Neuronal stem cell (in vitro differentiated cells): ENCODE data around the gene ADD3.

Experiments used
- DNase-seq: peaks from one replicate; pipeline ENCODE4 v3.0.0-alpha.2; 2013; ENCODE audit warnings: low spot score
- H2AFZ ChIP-seq: one replicate; pipeline ENCODE4 v1.6.1; 2013; ENCODE audit warnings: mild to moderate bottlenecking, low read length, inconsistent platforms
- H2AK5ac ChIP-seq: 2 replicates; pipeline ENCODE4 v1.6.1; 2013; ENCODE audit warnings: low read depth, mild to moderate bottlenecking, inconsistent platforms, low read length, moderate library complexity, mixed read lengths
- H2BK120ac ChIP-seq: 2 replicates; pipeline ENCODE4 v1.6.1; 2013; ENCODE audit warnings: low read depth, mild to moderate bottlenecking, inconsistent platforms, low read length, moderate library complexity, mixed read lengths
- H2BK12ac ChIP-seq: one replicate; pipeline ENCODE4 v1.6.1; 2013; ENCODE audit warnings: low read length, inconsistent platforms
- H2BK15ac ChIP-seq: 2 replicates; pipeline ENCODE4 v1.6.1; 2013; ENCODE audit warnings: mild to moderate bottlenecking, low read length, inconsistent platforms, mixed read lengths
- H2BK5ac ChIP-seq: one replicate; pipeline ENCODE4 v1.6.1; 2013; ENCODE audit warnings: inconsistent platforms, mild to moderate bottlenecking, low read length, moderate library complexity
- H3K14ac ChIP-seq: one replicate; pipeline ENCODE4 v1.6.1; 2013; ENCODE audit warnings: low read length, inconsistent platforms
- H3K18ac ChIP-seq: 2 replicates; pipeline ENCODE4 v1.6.1; 2013; ENCODE audit warnings: low read length, inconsistent platforms
- H3K23ac ChIP-seq: 2 replicates; pipeline ENCODE4 v1.6.1; 2013; ENCODE audit warnings: low read depth, mild to moderate bottlenecking, mixed read lengths, low read length, inconsistent platforms; ENCODE audit not compliant: poor library complexity
- H3K27ac ChIP-seq: replicated peaks from 3 replicates; pipeline ENCODE4 v1.5.1; 2013; ENCODE audit warnings: low read length, inconsistent platforms
- H3K27me3 ChIP-seq, 3 experiments: 2 replicates each; pipeline ENCODE4 v1.6.1; 2013; ENCODE audit warnings: low read length in 3 of 3, mild to moderate bottlenecking in 2 of 3, inconsistent platforms in 1 of 3, low read depth in 1 of 3, mixed read lengths in 1 of 3, moderate library complexity in 1 of 3; ENCODE audit not compliant: control insufficient read depth in 3 of 3, insufficient read depth in 3 of 3
- H3K36me3 ChIP-seq, 2 donors: replicated peaks in 1 of 2; 2 replicates each; pipeline ENCODE4 v1.6.1; 2013; ENCODE audit warnings: low read length in 2 of 2; ENCODE audit not compliant: control insufficient read depth in 2 of 2, insufficient read depth in 2 of 2
- H3K4ac ChIP-seq: 2 replicates; pipeline ENCODE4 v1.6.1; 2013; ENCODE audit warnings: inconsistent platforms, mild to moderate bottlenecking, low read length, moderate library complexity
- H3K4me1 ChIP-seq, 2 donors: 1 replicate in 1 of 2; 2 replicates in 1 of 2; pipeline ENCODE4 v1.6.1; 2013; ENCODE audit warnings: low read length in 2 of 2, low read depth in 1 of 2; ENCODE audit not compliant: control insufficient read depth in 2 of 2, insufficient read depth in 1 of 2
- H3K4me2 ChIP-seq: one replicate; pipeline ENCODE4 v1.6.1; 2013; ENCODE audit warnings: mild to moderate bottlenecking, low read length, inconsistent platforms; ENCODE audit not compliant: insufficient read depth, poor library complexity, severe bottlenecking
- H3K4me3 ChIP-seq, 2 donors: 2 replicates each; pipeline ENCODE4 v1.5.1; 2013; ENCODE audit warnings: low read length in 2 of 2, mild to moderate bottlenecking in 2 of 2, inconsistent platforms in 1 of 2, moderate library complexity in 1 of 2
- H3K79me1 ChIP-seq: one replicate; pipeline ENCODE4 v1.6.1; 2013; ENCODE audit warnings: low read depth, mild to moderate bottlenecking, inconsistent platforms, low read length, moderate library complexity
- H3K9ac ChIP-seq: one replicate; pipeline ENCODE4 v1.6.1; 2013; ENCODE audit warnings: mild to moderate bottlenecking, low read depth, low read length, inconsistent platforms; ENCODE audit not compliant: poor library complexity
- H3K9me3 ChIP-seq, 2 donors: replicated peaks in 1 of 2; 2 replicates each; pipeline versions ENCODE3 to v1.6.1; 2013; ENCODE audit warnings: low read length in 2 of 2, mild to moderate bottlenecking in 2 of 2, inconsistent platforms in 1 of 2, low read depth in 1 of 2, mixed read lengths in 1 of 2, moderate library complexity in 1 of 2; ENCODE audit not compliant: control insufficient read depth in 2 of 2, insufficient read depth in 1 of 2
- H4K8ac ChIP-seq: one replicate; pipeline ENCODE4 v1.6.1; 2013; ENCODE audit warnings: low read depth, mild to moderate bottlenecking, inconsistent platforms, low read length, moderate library complexity
- H4K91ac ChIP-seq: one replicate; pipeline ENCODE4 v1.6.1; 2013; ENCODE audit warnings: low read length, low read depth, mild to moderate bottlenecking, inconsistent platforms; ENCODE audit not compliant: poor library complexity
- WGBS, 2 donors: extraction: QIAGEN DNeasy Blood & Tissue Kit; methylation state at CpG; one replicate each; pipeline ENCODE4 v1.1.7; 2013; ENCODE audit warnings: missing lambda C conversion rate in 2 of 2, mixed read lengths in 1 of 2; ENCODE audit not compliant: insufficient read length in 2 of 2, insufficient replicate concordance in 1 of 2; ENCODE audit errors: extremely low coverage in 2 of 2; 5-methylcytosine and 5-hydroxymethylcytosine counted together

ADD3 gene

DNA sequence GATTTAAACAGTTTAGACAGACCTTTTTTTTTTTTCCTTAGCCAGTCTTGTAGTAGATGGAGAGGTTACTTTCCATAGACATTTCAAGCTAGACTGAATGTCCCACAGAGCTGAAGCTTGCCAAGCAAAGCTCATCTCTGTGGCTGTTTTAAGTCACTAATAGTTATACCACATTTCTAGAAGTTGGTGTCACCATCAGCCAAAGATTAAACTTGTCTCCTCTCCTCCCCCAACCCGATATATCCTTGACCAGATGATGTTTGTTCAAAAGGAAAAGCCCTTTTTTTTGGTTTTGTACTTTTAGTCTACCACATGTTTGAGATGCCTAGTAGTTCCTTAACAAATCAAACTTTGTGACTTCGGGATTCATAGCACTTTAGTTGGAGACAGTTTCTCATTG, 66.1 kb downstream of the ADD3 start:
- no CpG with 5 or more reads among the region's 2 CpGs for WGBS, 2 donors
- Histone ChIP-seq H3K4ac (no peak overlapping the region), H2BK12ac (no peak overlapping the region), H3K9ac (no peak overlapping the region), H3K4me3 (no peak overlapping the region), H3K9me3 (no peaks in the 10 kb centered on the region), H3K79me1 (peaks cover under 1% of the 10 kb centered on the region), H2AFZ (no peak overlapping the region), H3K4me2 (no peak overlapping the region), H3K4me1 (peaks cover 8 to 32% of the 10 kb centered on the region in 2 donors), H3K14ac (no peak overlapping the region), H3K18ac (no peak overlapping the region), H3K27ac (no peak overlapping the region), H3K36me3 (no peaks in the 10 kb centered on the region), H4K91ac (no peak overlapping the region), H2BK120ac (no peak overlapping the region), H3K23ac (no peak overlapping the region), H2BK5ac (no peak overlapping the region), H4K8ac (no peak overlapping the region), H3K27me3 (no peaks in the 10 kb centered on the region), H2AK5ac (no peak overlapping the region), H2BK15ac (no peak overlapping the region)
- no peak for DNase-seq

DNA sequence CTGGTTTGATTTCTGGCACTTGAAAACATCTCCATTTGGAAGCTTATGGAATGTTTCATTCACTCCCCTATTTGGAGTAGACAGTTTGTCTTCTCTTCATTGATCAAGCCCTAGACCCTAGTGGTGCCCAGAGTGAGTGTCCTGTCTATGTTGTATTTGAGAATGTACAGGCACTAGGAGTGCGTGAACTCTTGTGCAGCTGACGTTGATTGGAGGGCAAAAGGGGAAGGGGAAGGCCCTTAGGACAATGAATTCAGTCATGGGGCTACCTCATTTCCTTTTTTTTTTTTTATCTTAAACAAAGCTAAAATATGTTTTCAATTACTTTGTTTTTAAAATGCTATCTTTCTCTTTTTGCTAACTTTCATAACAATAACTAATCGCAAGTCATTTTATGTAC, 66.5 kb downstream of the ADD3 start:
- Histone ChIP-seq H3K79me1 (no peaks in the 10 kb centered on the region), H3K9me3 (no peaks in the 10 kb centered on the region), H2BK120ac (no peak overlapping the region), H3K18ac (no peak overlapping the region), H2BK5ac (no peak overlapping the region), H2BK12ac (no peak overlapping the region), H4K91ac (no peak overlapping the region), H3K4ac (no peak overlapping the region), H3K27me3 (no peaks in the 10 kb centered on the region), H3K23ac (no peak overlapping the region), H3K36me3 (no peaks in the 10 kb centered on the region), H3K9ac (no peak overlapping the region), H2BK15ac (no peak overlapping the region), H2AFZ (no peak overlapping the region), H3K14ac (no peak overlapping the region), H3K4me3 (no peak overlapping the region), H3K27ac (no peak overlapping the region), H4K8ac (no peak overlapping the region), H3K4me1 (peaks cover 8 to 32% of the 10 kb centered on the region in 2 donors), H2AK5ac (no peak overlapping the region), H3K4me2 (no peak overlapping the region)
- no peak for DNase-seq
- WGBS, 2 donors: no CpG with 5 or more reads among the region's 3 CpGs

DNA sequence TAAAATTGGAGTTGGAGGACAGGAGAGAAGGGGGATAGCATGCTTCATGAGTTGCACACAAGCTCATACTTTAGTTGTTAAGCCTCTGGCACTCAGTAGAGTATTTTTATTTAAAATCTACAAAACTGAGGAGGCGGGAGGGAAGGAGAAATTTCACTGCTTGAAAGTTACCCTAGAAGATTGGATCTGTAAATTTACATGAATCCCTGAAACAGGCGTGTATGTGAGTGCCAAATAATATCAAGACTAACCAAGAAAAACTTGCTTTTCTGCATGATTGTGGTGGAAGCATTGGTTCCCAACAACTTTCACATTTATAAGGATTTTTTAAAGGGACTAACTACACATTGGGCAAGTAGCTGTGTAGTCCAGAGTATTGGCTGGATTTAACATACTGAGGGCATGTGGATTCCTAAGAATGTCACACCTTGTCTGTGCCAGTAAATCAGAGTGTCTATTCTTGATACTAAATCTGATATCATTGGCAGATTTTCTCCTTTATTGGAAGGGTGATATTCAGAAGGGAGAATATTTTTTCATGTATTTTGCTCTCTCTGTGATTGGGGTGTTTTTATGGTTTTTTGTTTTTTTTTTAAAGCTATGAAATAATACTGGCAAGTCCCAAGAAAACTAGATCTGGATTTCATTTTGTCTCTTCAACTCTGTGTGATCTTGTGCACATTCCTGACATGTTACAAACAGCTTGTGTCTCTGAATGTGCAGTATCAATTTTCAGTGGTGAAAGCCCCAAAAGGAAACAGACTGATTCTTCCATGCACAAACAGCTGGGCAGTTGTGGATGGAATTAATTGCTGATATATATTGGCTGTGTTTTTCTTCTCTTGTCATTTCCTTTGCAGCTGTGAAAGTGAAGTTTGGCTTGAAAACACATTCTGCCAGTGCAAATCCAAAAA, 67.2 kb downstream of the ADD3 start:
- Histone ChIP-seq H3K36me3 (no peaks in the 10 kb centered on the region), H3K18ac (no peak overlapping the region), H2BK5ac (no peak overlapping the region), H3K4me3 (no peak overlapping the region), H2AK5ac (no peak overlapping the region), H3K4ac (no peak overlapping the region), H2BK12ac (no peak overlapping the region), H3K23ac (no peak overlapping the region), H2AFZ (no peak overlapping the region), H3K27me3 (no peaks in the 10 kb centered on the region), H3K4me1 (peaks cover 8 to 32% of the 10 kb centered on the region in 2 donors), H2BK15ac (no peak overlapping the region), H4K8ac (no peak overlapping the region), H3K27ac (no peak overlapping the region), H3K9me3 (no peaks in the 10 kb centered on the region), H3K9ac (no peak overlapping the region), H3K4me2 (no peak overlapping the region), H2BK120ac (no peak overlapping the region), H3K14ac (no peak overlapping the region), H3K79me1 (peaks cover 1% of the 10 kb centered on the region), H4K91ac (no peak overlapping the region)
- no CpG with 5 or more reads among the region's 2 CpGs for WGBS, 2 donors
- DNase-seq: no peak

DNA sequence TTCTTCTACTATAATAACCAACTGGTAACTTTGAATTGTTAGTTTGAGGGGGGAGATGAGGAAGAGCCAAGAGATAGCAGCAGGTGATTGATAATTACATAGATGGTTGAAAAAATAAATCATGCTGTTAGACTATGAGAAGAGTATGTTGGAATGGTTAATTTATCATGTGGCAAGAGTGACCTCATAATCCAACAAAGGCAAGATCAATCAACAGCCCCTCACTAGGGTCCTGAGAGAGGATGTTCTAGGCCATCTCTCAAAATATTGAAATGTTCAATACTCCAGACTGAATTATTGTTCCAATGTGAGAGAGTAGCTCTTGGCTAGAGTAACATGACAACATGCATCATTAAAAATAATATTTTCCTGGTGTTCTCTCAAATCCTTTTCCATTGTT, 67.9 kb downstream of the ADD3 start:
- Histone ChIP-seq H3K9me3 (no peaks in the 10 kb centered on the region), H3K23ac (no peak overlapping the region), H3K4ac (no peak overlapping the region), H3K18ac (no peak overlapping the region), H2BK5ac (no peak overlapping the region), H4K91ac (no peak overlapping the region), H3K4me1 (peaks cover 8 to 32% of the 10 kb centered on the region in 2 donors), H3K27me3 (no peaks in the 10 kb centered on the region), H3K9ac (no peak overlapping the region), H3K4me3 (no peak overlapping the region), H3K14ac (no peak overlapping the region), H3K79me1 (peaks cover 1% of the 10 kb centered on the region), H3K4me2 (no peak overlapping the region), H4K8ac (no peak overlapping the region), H3K36me3 (no peaks in the 10 kb centered on the region), H2BK15ac (no peak overlapping the region), H2AFZ (no peak overlapping the region), H2BK12ac (no peak overlapping the region), H2BK120ac (no peak overlapping the region), H3K27ac (no peak overlapping the region), H2AK5ac (no peak overlapping the region)
- no peak for DNase-seq
